GM18505 (cell line): ENCODE measurements around the gene N4BP3.

ENCODE experiments used
- ATAC-seq: cut with Tn5 transposase; IDR thresholded peaks from one replicate; pipeline ENCODE4 v1.9.1; 2021; ENCODE audit not compliant: unreplicated experiment
- POLR2A ChIP-seq: IDR thresholded peaks from 4 replicates; pipeline ENCODE4 v1.6.1; 2011; ENCODE audit warnings: borderline replicate concordance; ENCODE audit not compliant: insufficient read depth, insufficient read length; ENCODE audit errors: extremely low read depth

Gene N4BP3

DNA sequence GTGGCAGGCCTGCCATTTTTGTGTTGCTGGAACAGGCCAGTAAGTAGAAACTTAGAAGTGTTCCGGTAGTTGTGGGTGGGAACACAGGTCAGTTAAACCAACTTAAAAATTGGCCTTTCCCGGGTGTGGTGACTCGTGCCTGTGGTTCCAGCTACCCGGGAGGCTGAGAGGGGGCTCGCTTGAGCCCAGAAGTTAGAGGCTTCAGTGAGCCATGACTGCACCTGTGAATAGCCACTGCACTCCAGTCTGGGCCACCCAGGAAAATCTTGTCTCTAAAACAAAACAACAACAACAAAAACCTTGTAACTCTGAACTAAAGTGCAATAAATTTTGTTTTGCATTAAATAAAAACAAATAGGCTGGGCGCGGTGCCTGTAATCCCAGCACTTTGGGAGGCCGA, 41.7 kb downstream of the N4BP3 start:
- no peak for TF ChIP-seq POLR2A

DNA sequence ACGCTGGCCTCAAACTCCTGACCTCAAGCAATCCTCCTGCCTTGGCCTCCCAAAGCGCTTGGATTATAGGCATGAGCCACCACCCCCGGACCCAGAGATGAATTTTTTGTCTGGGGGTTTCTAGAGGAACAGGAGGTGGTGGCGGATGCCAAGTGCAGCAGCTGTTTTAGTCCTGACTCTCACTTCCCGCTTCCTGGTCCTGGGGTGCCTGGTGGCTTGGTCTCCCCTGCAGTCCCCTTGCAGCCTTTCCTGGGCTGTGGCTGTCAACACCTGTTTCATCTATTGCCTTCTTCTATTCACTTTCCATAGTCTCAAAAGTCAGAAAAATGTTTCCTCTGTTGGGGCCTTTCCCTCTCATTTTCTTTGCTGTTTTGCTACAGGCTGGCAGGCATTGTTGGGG, 46.8 kb downstream of the N4BP3 start:
- no peak for ATAC-seq
- no peak for TF ChIP-seq POLR2A

More for the DNA sequence above, 41.7 kb downstream of the N4BP3 start:
- no peak for ATAC-seq

DNA sequence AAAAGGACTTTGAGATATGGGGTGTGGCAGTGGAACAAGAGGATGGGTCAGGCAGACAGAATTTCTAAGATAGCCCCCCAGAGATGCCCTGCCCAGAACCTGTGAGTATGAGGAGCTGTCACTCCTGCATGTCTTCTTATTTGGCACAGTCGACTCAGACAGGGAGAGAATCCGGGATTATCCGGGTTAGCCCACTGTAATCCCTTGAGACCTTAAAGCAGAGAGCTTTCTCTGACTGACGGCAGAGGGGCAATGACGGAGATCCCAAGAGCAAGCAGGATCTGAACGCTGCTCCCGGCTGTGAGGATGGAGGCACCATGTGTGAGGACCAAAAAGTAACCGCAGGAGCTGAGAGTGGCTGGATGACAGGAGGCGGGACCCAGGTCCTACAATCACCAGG, 49.1 kb downstream of the N4BP3 start:
- no peak for TF ChIP-seq POLR2A
- no peak for ATAC-seq

DNA sequence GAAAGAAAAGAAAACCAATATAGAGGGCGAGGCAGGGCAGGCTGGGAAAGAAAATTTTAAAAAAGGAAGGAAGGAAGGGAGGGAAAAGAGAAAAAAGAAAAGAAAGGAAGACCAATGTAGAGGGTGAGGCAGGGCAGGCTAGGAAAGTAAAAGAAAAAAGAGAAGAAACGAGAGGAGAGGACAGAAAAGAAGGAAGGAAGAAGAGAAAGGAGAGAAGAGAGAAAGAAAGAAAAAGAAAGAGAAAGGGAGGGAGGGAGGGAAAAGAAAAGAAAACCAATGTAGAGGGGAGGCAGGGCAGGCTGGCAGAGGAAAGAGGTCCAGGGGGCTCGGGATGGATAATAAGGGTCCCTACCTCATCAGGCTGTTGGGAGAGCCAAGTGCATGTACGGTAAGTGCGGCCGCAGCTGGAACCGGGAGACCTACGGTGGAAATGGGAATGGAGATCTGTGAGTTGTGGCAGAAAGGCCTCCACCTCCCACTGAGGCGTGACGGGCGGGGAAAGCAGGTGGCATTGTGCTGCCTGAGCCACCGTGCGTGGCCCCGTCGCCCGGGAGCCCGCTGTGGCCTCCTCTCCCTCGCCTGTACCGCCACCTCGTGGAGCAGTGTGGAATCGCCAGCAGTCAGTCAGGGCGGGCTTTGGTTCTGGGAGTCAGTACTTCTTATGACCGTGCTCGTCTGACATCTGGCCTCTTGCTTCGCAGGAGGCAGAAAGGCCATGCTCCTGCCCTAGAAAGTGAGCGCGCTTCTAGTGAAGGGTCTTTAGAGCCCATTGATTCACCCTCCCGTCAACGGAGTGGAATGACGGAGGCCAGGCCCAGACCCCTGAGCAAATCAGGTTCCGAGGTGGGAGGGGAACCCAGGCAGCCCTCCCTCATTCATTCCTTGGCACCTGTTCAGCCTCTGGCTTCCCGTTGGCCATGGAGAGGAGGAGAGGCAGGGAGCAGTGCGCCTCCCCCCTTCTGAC, 50.7 kb downstream of the N4BP3 start:
- no peak for TF ChIP-seq POLR2A
- ATAC-seq = peak; percentile 87

DNA sequence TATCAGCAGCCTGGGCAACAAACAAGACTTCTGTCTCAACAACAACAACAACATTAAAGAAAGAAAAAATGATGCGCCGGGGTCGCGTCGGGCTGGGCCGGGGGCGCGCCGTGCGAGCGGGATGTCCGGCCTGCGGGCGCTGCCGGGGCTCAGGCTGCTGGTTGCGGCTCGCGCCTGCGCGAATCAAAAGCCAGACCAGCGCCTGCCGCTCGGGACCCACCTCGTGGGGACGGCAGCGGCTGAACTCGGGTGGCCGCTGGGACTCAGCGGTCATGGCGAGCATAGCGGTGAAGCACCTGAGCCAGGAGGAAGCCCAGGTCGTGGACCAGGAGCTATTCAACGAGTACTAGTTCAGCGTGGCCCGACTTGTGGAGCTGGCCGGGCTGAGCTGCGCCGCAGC, 52.2 kb downstream of the N4BP3 start:
- ATAC-seq = no peak
- TF ChIP-seq POLR2A = no peak

DNA sequence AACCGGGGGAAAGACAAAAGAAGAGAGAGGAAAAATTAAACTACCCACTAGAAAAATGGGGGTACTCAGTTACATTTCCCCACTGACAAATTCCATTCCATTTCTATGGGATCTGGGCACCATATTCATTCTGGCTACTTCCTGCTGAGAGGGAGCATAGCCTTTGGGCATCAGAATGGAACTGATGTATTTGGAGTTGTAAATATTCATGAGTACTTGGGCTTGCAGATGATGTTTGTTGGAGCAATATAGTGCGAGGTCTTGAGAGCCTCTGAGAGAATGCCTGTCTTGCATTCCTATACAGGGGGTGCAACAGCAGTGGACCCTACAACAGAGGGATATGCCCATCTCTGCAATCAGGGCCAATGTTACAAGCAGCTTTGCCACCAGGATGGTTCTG, 57.1 kb downstream of the N4BP3 start:
- ATAC-seq = no peak
- TF ChIP-seq POLR2A = no peak

DNA sequence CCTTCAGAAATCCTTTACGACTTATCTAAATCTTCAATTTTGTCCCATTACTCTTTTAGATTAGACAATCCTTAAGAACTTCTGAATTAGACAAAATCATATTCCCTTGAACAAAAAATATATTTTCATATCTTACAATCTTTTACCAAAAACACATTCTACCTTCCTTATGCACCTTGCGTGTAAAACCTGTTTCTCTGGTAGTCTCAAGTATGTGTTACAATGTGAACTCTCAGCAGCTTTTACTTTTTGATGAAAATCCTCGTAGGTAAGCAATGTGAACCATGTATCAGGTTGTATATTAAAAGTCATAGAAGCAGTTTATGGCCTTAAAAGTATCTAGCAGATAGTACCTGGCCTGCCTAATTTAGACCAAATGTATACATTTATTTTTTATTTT, 61.1 kb downstream of the N4BP3 start:
- no peak for TF ChIP-seq POLR2A
- no peak for ATAC-seq
